Head of caudate nucleus (tissue), 42 donors: ENCODE measurements around the gene SWI5.
"Not testable (repeated sequence)": the region's sequence is repeated elsewhere in the genome, so short reads cannot be mapped to it uniquely, and the experiment has no call there.

Experiments
- DNase-seq, 42 donors: peaks; one replicate each; pipeline versions ENCODE4 v3.0.0 to v3.0.0-alpha.2; 2020 to 2021; ENCODE audit warnings: mixed read lengths in 7 of 42
- intact Hi-C: fragments of 100-400 bp; cut with DNase I; formaldehyde crosslinking; loops from one replicate; pipeline ENCODE4 v1.15.0; 2022

Gene SWI5

GRCh38 chr9:128274245-128274644 lies 1.8 kb upstream of the SWI5 start:
- intact Hi-C loops, result loop anchor here (10.0 kb wide), 1 partner anchor 151 kb away; the partner anchor contains the start of gene CERCAM
- no peak for DNase-seq

- peak in 4 of 42 donors; percentile 8 to 39 (median 23) for DNase-seq
- intact Hi-C loops, result loop anchor here (10.0 kb wide), 1 partner anchor 149 kb away; the partner anchor contains the start of gene CERCAM
These were observed 673 bp upstream of the SWI5 start, which contains the start of gene GOLGA2 for GRCh38 chr9:128275198-128276007. TSS of gene GOLGA2 (minus strand) at chr9:128276007. CDS start at chr9:128275976, 31 bp downstream.

GRCh38 chr9:128276574-128277270 lies 646 bp downstream of the SWI5 start:
- intact Hi-C loops, result loop anchor here (10.0 kb wide), 1 partner anchor 148 kb away; the partner anchor contains the start of gene CERCAM
- DNase-seq, result peak in 11 of 42 donors; percentile 16 to 48 (median 23)

- DNase-seq, result not testable (repeated sequence)
- intact Hi-C loops, result loop anchor here (10.0 kb wide), 1 partner anchor 145 kb away; the partner anchor contains the start of gene CERCAM
These were observed 3.3 kb downstream of the SWI5 start for GRCh38 chr9:128279088-128280073.

GRCh38 chr9:128280084-128280622 lies 4.1 kb downstream of the SWI5 start:
- no peak for DNase-seq
- intact Hi-C loops, result no loop called here

- intact Hi-C loops, result no loop called here
- DNase-seq, result no peak
These were observed 6.4 kb downstream of the SWI5 start for GRCh38 chr9:128282500-128282899.

- no peak for DNase-seq
- intact Hi-C loops, result no loop called here
These were observed 9.1 kb downstream of the SWI5 start for GRCh38 chr9:128285033-128285784.

- intact Hi-C loops, result no loop called here
- DNase-seq, result peak; percentile 25 to 90 (median 78)
These were observed 10.4 kb downstream of the SWI5 start for GRCh38 chr9:128286440-128286839.

GRCh38 chr9:128288273-128289004 lies 12.4 kb downstream of the SWI5 start:
- intact Hi-C loops, result no loop called here
- DNase-seq, result no peak

- intact Hi-C loops, result no loop called here
- DNase-seq, result no peak
These were observed 15.9 kb downstream of the SWI5 start for GRCh38 chr9:128292009-128292408.

- intact Hi-C loops, result no loop called here
- DNase-seq, result no peak
These were observed 17.0 kb downstream of the SWI5 start for GRCh38 chr9:128293091-128293490.

GRCh38 chr9:128294142-128294541 lies 18.1 kb downstream of the SWI5 start:
- DNase-seq, result no peak
- intact Hi-C loops, result no loop called here

GRCh38 chr9:128296340-128297220 lies 20.5 kb downstream of the SWI5 start:
- intact Hi-C loops, result loop anchor here (5.0 kb wide), 1 partner anchor 46 kb away; the partner anchor contains the start of gene SLC27A4
- DNase-seq, result no peak

- intact Hi-C loops, result loop anchor here (5.0 kb wide), 1 partner anchor 45 kb away; the partner anchor contains the start of gene SLC27A4
- DNase-seq, result no peak
These were observed 21.2 kb downstream of the SWI5 start for GRCh38 chr9:128297221-128297773.
